Right ventricle myocardium superior (tissue), 1 donor: ENCODE results near the gene OR6S1. TPM values are rescaled to one million over a fixed set of nuclear protein-coding genes. Genes with fewer than 3 reads are reported as not detected.

Experiments
- ATAC-seq: fragments of 200-7000 bp; cut with Tn5 transposase; one replicate; pipeline ENCODE4 v1.9.1; 2020; ENCODE audit warnings: mild to moderate bottlenecking; ENCODE audit not compliant: poor library complexity
- DNase-seq: peaks from one replicate; pipeline ENCODE4 v3.0.0-alpha.2; 2020
- intact Hi-C: fragments of 100-400 bp; cut with DNase I; formaldehyde crosslinking; loops from one replicate; pipeline ENCODE4 v1.11.2; 2022
- total RNA-seq: library from RNA; stranded (reverse); fragmentation: NEBNext Ultra II Directional; extraction: Animal tissue kit (Norgen Biotek cat#: 25700); gene quantifications from one replicate; pipeline ENCODE4 v1.2.1, GENCODE V29; 2021
- donor health status: DM: no; HTN: yes; CAD: no; lungs with severe emphysema.

OR6S1 gene
- total RNA-seq, 1 donor from 2014 or later: not detected

DNA sequence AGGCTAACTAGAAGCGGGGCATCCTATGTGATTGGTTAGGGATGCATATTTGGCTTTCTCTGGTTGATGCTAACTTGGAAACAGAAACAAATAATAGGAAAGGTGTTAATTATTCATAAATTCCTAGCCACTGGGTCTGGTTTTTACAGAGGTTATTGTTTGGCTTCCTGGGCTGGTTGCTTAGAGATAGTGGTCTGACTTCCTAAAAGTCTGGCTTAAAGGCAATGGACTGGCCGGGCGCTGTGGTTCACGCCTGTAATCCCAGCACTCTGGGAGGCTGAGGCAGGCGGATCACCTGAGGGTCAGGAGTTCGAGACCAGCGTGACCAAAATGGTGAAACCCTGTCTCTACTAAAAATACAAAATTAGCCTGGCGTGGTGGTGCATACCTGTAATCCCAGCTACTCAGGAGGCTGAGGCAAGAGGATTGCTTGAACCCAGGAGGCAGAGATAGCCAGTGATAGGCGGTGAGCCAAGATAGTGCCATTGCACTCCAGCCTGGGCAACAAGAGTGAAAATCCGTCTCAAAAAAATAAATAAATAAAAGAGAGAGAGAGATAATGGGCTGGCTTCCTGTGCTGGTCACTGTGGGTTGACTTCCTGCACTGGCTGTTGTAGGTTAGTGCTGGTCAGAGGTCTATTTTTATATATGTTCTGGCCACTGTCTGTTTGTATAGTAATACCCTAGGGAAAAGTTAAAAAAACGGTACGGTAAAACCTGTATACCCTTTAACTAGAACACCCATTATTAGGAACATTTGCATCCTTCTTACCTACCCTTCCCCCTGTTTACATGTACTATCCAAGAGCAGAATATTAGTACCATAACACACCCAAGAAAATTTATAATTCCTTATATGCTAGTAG, 24.1 kb downstream of the OR6S1 start:
- intact Hi-C loops: no loop called here
- no peak for DNase-seq
- ATAC-seq: no peak

DNA sequence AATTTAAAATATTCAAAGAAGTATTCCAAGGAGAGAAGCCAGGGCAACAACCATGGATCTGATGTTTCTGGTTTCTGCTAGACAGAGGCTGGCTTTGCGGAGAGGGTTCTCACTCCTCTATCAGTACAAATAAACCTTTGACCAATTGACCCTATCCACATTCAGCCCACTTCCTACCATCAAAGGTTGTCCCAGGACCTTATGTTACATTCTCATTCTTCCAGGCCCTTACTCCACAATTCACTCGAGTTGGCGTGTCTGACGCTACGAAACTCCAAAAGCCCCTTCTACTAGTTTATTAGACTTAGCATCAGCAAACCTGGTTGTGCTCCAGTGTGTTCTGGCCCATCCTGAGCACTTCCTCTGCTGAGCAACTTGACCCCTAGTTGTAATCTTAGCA, 25.5 kb downstream of the OR6S1 start:
- DNase-seq (no peak), ATAC-seq (no peak)
- intact Hi-C loops: no loop called here

DNA sequence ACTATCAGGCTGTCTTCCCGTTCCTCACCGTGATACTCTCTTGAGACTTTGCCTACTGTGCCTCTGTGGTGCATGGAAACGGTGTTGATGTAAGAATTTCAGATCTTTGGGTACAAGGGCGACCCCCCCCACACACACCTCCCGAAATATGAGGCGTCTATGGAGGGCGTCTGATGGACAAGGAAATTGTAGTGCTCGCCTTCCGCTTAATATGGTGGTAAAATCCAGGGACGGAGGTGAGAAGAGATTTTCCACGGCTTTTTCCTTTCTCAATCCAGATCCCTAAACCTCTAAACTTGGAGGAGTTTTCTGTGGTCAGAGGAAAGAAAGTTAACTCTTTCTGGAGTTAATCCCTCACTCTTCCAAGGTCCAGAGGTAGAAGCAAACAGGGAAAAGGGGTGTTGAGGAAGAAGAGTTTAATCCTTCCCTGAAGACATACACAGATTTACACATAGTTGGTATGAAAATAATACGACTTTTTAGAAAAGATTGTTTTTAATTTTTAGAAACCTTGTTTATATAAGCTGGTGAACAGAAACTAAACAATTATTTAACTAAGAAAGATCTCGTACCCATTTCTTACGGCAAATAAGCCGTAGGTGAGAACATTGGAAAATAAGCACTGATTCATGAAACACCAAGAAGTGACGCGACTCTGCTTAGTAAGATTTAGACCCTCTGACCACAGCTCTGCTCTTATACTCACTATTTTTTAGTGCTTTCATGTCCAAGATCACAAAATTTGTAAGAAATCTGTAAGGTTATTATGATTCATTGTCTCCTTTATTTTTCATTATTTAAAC, 27.3 kb downstream of the OR6S1 start:
- peak; percentile 3 for ATAC-seq

DNA sequence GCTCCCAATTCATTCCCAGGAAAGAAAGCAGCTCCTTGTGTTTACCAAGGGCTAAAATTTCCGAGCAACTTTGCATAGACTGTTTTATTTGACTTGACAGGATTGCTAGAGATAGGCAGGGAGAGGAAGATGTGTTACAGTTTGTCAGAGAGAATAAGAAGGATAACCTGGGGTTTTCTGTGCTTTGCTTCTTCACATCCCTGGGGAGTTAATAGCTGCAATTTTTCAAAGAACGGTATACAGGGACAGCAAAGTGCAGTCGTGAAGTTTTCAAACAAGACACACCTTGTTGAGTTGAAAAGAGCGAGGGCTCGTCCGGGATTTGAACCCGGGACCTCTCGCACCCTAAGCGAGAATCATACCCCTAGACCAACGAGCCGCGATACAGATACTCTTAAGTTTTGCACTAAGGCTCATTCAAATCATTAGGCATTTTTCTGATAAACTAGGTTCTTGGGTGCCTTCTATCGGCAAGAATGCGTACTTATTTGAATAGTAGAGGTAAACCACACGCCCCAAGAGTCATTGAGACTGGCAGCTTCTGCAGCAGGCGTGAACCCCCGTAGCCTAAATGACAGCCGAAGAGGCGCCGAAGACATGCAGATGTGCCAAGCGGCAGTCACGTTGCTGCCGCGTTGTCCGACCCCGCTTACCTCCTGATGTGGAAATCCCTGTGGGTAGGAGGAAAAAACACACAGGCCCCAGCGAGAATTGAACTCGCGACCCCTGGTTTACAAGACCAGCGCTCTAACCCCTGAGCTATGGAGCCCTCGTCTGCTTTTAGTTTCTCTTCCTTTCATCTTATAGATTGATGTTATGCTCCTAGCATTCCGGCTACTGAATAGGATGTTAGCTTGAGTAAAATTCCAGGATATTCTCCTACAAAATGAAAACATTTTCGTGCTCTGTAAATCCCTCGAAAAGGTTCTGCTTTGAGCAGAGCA, 28.1 kb downstream of the OR6S1 start:
- DNase-seq: peak; percentile 83
- intact Hi-C loops: loop anchor here (5.0 kb wide), 1 partner anchor 201 kb away; the partner anchor contains the start of gene TEP1
- ATAC-seq: peak; percentile 81

More for the DNA sequence above, 27.3 kb downstream of the OR6S1 start:
- DNase-seq: no peak
- intact Hi-C loops: loop anchor here (5.0 kb wide), 1 partner anchor 202 kb away; the partner anchor contains the start of gene TEP1

DNA sequence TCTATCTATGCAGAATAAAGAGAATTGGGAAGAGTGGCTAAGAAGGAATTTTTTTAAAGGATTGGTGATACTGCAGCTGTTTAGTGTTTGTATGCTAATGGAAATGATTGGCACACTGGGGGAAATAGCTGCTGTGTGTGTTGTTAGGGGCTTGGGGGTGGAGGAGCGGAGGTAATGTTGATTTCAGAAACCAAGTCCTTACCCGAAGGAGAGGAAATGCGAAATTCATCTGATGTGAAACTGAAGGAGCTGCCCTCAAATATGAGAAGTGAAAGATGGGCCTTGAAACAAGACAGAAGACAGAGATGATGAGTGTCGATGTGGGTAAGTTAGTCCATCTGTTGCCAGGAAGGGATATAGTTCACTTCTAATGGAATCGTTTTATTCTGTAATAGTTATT, 29.1 kb downstream of the OR6S1 start:
- no peak for DNase-seq
- ATAC-seq: no peak
- intact Hi-C loops: loop anchor here (5.0 kb wide), 1 partner anchor 200 kb away; the partner anchor contains the start of gene TEP1

DNA sequence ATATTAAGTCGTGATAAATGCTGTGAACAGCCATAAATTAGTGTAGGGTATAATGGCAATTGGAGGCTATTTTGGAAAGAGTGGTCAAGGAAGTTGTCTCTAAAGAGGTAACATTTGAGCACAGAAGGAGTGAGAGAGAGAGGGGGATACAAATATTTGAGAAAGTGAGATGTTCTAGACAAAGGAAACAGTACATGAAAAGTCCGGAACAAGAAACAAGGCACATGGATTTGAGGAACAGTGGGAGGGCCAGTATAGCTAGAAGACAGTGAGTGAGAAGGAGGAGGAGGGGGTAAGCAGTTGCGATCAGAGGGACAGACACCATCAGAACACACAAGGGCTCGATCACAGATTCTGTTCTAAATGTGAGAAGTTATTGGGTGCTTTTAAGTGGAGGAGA, 30.2 kb downstream of the OR6S1 start:
- intact Hi-C loops: loop anchor here (2.0 to 5.0 kb wide), 2 partner anchors 72 to 199 kb away; partner anchors contain the start of gene TEP1
- ATAC-seq: no peak
- DNase-seq: no peak

DNA sequence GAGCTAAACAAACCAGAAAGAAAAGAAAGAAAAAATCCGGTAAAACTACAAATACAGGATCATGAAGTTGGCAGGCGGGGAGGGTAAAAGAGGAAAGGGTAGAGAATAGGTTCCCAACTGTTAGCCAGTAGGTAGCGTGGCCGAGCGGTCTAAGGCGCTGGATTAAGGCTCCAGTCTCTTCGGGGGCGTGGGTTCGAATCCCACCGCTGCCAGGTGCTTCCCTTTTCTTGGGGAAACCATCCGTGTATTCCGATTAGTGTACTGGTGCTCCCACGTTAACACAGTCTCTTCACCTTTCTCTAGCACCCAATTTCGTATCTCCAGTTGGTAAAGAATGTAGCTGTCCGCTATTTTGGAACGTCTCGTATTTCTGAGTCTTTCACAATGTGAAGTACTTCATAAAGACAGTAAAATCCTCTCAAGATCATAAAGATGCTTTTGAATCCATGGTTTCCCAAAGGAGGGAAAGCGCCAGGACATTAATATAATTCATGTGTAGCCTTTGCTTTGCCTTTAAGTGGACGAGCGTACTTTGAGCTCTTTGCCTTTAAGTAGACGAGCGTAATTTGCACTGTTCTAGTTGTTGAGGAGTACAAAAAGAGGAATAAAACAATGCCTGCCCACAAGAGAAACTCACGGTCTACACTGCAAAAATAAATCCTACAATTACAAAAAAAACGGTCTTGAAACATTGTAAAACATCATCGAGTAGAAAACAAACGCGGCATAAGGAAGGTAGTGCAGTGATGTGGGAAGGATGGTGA, 31.3 kb downstream of the OR6S1 start:
- DNase-seq (peak; percentile 85), ATAC-seq (peak; percentile 82)

DNA sequence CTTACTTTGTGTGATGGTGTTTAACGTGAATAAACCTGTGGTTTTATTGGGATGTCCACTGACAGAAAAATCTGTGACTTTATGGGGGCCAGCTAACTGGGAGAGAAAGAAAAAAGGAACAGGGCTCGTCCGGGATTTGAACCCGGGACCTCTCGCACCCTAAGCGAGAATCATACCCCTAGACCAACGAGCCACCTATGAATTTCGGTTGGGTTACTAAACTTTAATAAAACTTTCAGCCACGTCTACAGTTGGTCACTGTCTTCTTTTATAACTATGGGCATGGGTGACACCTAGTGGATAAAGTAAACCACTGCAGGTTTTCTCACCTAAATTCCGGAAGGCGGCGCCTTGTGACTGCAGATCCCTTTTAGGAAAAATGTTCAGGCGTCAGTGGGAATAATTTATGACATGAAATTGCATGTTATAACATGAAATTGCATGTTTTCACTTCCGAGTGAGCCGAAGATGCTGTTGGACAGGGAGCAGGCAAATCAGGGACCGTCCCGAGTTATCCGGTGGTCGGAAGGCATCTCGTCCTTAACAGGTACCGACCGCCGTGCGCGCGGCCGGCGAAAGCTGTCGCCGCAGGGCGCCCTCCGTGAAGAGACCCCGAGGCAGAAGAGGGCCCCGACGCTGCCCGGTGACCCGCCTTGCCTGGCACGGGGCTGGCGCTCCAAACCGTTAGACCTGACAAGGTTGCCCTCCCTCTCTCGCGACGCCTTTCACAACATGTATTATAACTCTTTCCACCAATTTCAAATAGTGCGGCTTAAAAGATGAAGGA, 32.1 kb downstream of the OR6S1 start:
- ATAC-seq: peak; percentile 71
- intact Hi-C loops: loop anchor here (2.0 to 5.0 kb wide), 3 partner anchors 73 to 285 kb away; partner anchors contain the start of gene TEP1
- peak; percentile 64 for DNase-seq

More for the DNA sequence above, 31.3 kb downstream of the OR6S1 start:
- intact Hi-C loops: loop anchor here (2.0 to 5.0 kb wide), 2 partner anchors 73 to 198 kb away; partner anchors contain the start of gene TEP1

DNA sequence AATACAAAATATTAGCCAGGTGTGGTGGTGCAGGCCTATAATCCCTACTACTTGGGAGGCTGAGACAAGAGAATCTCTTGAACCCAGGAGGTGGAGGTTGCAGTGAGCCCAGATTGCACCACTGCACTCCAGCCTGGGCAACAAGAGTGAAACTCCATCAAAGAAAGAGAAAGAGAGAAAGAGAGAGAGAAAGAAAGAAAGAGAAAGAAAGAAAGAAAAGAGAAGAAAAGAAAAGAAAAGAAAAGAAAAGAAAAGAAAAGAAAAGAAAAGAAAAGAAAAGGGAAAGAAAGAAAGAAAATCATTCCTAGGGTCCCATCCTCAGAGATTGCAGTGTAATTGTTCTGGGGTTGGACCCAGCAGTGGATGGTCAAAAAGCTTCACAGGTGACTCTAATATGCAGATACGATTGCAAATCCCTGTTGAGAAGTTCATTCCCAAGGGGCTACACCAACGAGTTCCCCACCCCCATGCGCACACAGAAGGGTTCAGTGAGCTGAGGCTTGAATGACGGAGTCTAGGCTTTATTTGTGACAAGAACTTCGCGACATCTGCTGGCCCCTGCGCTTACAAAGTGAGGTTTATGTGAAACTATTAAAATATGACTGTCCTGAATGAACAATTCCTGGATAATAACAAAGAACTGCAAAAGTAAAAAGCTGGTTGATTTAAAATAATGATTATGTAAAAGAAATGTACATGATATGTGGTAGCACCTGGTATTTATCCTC, 32.9 kb downstream of the OR6S1 start:
- DNase-seq (no peak), ATAC-seq (no peak)
- intact Hi-C loops: loop anchor here (2.0 kb wide), 1 partner anchor 284 kb away; no protein-coding TSS in a partner anchor

DNA sequence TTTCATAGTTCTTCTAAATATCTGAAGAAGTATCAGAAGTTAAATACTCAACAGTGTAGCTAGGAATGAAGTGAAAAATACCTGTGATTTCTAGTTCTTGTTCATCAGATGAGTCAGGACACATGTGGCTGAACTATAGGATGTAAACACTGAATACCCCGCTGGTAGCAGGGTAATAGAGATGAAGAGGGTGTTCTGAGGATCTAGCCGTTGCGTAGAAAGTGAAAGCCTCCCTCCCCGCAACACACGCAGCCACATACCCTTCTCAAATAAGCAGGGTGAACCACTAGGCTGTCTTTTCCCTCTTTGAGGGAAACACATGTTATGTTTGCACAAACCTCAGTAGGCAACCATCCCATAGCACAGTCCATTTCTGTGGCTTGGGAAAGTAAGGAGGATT, 33.9 kb downstream of the OR6S1 start:
- intact Hi-C loops: loop anchor here (2.0 kb wide), 1 partner anchor 283 kb away; no protein-coding TSS in a partner anchor
- ATAC-seq (no peak), DNase-seq (no peak)

DNA sequence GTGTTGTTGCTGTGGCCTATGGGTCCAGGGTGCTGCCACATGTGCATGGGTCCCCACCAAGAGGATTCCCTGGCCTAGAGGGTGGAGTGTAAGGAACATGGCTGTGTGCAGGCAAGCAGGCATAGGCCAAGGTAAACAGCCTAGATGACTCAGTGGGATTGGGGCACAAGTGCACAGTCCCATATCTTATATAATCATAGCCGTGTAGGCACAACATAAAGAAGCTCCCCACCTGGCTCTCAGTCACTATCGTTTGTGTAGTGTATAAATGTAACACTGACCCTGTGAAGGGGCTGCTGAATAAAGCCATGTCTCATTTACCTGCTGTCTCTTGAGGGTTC, 34.6 kb downstream of the OR6S1 start:
- no peak for ATAC-seq
- intact Hi-C loops: no loop called here
- no peak for DNase-seq

DNA sequence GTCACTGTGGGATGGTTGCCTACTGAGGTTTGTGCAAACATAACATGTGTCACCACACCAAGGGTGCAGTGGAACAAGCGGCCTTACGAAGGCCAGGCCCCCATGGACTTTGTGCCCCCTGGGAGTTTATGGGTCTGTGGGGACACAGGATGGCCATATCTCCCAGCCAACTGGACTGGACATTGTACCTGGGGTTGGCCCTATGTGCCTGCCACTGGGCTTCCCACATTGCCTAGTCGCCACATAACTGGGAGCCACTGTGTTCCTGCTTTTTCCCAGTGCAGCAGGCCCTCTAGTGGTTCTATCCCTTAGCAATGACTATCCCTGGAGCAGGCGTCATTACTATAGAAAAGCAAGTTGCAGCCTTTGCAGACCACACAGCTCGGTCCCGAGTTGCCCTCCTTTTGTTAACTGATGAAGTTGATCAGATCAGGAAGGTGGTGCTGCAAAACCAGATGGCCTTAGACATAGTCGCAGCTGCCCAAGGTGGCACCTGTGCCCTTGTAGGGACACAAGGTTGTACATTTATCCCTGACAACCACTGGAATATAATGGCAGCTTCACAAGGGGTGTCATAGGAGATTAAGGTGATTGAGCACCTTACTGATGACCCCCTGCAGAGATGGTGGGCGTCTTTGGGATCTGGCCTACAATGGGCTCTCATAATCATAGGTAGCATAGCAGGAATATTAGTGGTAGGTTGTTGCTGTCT, 35.1 kb downstream of the OR6S1 start:
- DNase-seq: no peak
- intact Hi-C loops: no loop called here
- no peak for ATAC-seq

DNA sequence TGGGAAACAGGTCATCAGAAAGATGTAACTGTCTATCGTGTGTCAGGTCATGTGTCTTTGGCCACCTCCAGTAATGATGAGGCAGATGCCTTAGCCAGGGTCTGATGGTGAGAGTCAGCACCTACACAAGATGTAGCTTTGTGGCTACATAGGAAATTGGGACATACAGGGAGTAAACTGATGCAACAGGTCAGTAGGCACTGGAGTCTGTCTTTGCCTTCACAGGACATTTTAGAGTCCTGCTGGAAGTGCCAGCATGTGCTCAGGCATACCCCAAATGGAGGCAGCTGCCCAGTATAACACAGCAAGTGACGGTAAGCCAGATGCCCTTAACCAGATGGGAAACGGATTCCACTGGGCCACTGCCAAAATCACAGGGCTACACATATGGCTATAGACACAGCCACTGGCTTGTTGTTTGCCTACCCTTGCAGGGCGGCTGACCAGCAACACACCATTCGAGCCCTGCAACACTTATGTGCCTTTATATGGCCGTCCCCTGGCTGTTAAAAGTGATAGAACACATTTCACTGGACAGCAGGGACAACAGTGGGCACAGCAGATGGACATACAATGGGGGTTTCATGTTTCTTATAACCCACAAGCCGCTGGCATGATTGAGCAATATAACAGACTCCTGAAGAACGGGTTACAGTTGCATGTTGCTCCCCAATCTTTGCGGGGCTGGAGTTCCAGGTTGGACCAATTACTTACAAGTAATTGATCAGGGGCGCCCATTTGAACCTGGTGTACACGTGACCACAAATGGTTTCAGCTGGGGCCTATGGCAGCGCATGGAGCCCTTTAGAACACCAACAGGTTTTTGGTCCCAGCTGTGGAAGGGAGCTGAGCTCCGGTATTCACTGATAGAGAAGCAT, 37.4 kb downstream of the OR6S1 start:
- DNase-seq: no peak
- ATAC-seq: no peak
- intact Hi-C loops: no loop called here

DNA sequence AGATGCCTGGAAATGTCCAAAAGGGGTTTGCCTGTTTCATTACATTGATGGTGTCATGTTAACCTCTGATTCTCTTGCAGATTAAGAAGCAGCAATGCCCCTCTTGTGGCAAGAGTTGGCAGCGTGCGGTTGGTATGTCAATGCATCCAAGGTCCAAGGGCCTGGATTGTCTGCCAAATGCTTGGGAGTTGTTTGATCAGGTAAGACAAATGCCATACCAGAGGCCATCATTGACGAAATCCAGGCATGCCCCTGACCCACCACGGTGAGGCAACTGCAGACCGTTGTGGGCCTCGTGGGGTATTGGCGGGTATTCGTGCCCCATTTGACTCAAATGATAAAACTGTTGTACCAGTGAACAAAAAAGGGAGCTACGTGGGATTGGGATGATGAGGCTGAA, 38.9 kb downstream of the OR6S1 start:
- intact Hi-C loops: no loop called here
- DNase-seq: no peak
- no peak for ATAC-seq

DNA sequence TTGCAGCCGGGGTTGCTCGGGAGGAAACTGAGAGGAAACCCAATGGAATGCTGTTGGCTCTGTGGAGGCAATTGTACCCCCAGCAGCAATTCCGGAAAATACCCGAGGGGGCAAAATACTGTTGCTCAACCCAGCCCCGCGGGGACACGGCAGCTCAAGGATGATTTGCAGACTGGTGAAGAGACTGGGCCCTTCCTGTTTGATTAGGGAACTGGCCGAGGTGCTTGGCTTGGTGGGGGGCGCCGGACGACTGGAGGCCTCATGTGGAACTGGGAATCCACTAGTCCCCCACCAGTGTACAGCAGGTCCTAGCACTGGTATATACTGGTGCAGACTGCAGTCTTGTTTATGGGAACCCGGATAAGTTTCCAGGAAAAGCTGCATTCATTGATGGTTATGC, 40.0 kb downstream of the OR6S1 start:
- intact Hi-C loops: no loop called here
- ATAC-seq: no peak
- no peak for DNase-seq
